DMS 273 treated with DMSO at 0.1 percent for 48 hours (cell line): Measurements from ENCODE around the gene ZNF511.
A peak's percentile ranks its signal among the peaks of the same experiment; 100 is the strongest.
"Not testable (repeated sequence)": the region's sequence is repeated elsewhere in the genome, so short reads cannot be mapped to it uniquely, and the experiment has no call there.

Experiments
- DNase-seq: peaks from one replicate; lab custom pipeline; 2025; lab: John Stamatoyannopoulos, UW

ZNF511 gene

DNA sequence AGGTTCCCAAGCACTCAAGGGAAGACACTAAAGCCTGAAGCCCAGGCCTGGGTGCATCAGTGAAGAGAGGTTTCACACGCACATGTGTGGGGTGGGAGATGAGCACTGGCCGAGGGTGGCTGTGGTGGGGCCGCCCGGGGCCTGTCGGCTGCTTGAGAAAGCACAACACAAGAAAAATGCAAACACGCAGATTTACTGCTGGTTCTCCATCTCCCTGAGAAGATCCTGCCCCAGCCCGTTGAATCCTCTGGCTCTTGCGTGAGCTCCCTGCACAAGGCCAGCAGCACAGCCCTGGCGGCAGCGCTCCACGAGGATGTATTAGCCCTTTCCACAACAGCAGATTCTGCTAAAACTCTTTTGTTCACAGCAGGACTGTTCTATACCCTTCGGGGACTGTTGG lies 6.2 kb downstream of the ZNF511 start:
- DNase-seq, result no peak

- DNase-seq, result no peak
These were observed 7.1 kb downstream of the ZNF511 start for GRCh38 chr10:133315847-133316246.

DNA sequence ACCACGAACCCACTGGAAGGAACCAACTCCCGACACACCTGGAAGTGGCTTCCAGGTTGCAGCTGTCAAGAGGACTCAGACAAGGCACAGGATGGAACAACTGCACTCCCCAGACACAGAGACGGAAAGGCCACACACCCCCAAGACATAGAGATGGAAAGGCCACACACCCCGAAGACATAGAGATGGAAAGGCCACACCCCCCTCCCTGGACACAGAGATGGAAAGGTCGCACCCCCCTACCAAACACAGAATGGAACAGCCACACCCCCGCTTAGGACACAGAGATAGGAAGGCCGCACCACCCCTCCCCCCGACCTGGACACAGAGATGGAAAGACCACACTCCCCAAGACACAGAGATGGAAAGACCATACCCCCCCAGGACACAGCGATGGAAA lies 7.6 kb downstream of the ZNF511 start:
- DNase-seq, result no peak

GRCh38 chr10:133316732-133317131 lies 8.0 kb downstream of the ZNF511 start:
- no peak for DNase-seq

GRCh38 chr10:133318494-133319127 lies 9.9 kb downstream of the ZNF511 start:
- no peak for DNase-seq

GRCh38 chr10:133320852-133321422 lies 12.2 kb downstream of the ZNF511 start:
- DNase-seq, result not testable (repeated sequence)

DNA sequence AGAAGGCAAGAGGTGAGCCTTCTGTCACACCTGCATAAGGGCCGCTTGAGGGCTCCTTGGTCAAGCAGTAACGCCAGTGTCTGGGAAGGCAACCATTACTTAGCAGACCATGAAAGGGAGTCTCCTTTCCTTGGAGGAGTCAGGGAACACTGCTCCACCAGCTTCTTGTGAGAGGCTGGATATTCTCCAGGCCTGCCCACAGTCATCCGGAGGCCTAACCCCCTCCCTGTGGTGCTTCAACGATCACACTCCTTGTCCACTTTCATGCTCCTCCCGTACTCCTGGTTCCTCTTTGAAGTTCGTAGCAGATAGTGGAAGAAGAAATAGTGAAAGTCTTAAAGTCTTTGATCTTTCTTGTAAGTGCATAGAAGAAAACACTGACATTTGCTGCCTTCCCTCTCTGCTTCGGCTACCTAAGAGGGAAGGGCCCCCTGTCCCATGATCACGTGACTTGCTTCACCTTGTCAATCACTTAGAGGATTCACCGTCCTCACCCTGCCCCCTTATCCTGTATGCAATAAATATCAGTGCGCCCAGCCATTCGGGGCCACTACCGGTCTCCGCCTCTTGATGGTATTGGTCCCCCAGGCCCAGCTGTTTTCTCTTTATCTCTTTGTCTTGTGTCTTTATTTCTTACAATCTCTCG lies 13.5 kb downstream of the ZNF511 start:
- not testable (repeated sequence) for DNase-seq

DNA sequence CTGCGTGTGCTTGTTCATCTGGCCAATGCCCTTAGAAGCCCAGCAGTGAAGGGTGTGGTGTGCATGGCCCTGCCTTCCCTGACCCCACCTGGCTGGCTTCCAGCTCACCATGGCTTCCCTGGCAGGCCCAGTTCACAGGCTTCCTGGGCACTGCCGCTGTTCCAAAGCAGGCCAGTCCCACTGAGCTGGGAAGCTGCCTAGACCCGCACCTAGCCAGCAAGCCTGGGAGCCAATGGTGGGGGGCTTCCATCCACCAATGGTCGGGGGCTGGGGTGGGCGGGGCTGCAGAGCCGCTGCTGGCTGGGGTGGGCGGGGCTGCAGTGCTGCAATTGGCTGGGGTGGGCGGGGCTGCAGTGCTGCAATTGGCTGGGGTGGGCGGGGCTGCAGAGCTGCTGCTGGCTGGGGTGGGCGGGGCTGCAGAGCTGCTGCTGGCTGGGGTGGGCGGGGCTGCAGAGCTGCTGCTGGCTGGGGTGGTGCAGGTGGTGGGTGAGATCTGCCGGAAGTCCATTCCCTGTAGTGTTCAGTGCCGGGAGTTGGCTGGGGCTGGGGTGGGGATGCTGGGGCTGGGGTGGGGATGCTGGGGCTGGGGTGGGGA lies 15.6 kb downstream of the ZNF511 start:
- DNase-seq, result no peak

GRCh38 chr10:133324857-133325260 lies 16.1 kb downstream of the ZNF511 start:
- no peak for DNase-seq

DNA sequence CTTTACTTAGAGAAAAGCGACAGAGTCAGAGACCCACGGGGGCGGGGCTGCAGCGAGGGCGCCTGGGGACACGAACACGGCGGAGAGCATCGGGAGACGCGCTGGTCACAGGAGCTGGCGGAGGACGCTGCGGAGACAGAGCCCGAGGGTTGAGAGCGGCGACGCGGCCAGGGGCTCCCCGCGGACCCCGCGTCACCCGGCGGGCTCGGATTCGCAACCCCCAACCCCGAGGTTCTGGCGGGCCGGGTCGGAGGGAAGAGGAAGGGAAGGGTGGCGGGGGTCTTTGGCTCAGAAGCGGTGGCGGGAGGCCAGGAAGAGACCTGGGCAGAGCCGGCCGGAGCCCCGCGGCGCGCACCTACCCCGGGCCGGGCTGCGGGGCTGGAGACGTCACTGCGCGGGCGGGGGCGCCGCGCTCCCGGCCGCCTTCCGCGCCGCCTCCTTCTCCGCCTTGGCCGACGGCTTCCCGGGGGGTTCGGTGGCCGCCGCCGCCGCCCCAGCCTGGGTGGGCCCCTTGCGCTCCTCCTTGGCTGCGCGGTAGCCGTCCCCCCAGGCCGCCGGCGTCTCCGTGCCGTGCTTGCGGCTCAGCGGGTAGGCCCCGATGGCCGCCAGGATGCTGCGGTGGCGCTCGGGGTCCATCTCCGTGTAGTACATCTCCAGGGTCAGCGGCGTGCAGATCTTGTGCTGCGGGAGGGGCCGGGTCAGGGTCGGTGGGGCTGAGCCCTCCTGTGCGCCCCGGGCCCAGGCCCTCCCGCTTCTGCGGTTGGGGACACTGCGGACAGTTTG lies 16.9 kb downstream of the ZNF511 start:
- DNase-seq, result no peak

- DNase-seq, result no peak
These were observed 17.5 kb downstream of the ZNF511 start for GRCh38 chr10:133326223-133326551.

- DNase-seq, result no peak
These were observed 18.3 kb downstream of the ZNF511 start for GRCh38 chr10:133326745-133327650.

DNA sequence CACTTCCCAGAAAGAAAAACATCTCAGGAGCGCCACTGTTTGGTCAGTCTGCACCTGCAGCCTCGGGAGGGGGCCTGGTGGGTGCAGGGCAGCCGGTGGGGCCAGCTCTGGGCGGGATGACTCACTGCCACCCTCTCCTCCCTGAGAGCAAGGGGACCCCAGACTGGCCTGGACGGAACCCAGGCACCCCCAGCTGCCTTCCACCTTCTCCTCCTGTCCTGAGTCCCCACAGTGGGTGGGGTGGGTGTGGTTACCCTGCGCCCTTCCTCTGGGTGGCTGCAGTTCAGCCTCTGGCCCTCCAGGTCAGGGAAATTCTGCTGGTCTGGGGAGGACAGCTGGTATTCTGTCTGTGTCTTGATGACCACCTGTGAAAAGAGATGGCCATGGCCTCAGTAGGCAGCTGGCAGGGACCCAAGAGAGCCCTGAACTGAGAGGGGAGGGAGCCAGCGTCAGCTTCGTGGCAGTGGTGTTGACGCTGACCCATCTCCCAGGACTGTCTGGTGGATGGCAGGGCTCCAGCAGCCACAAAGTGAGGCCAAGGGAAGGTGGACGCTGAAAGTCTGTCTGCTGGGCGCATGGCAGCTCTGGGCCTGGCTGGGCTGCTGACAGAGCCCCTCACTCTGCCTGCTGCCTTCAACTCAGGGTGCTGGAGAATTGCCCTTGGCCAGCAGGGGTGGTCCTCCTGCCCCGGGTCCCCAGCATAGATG lies 19.1 kb downstream of the ZNF511 start:
- DNase-seq, result no peak

GRCh38 chr10:133328358-133329343 lies 19.9 kb downstream of the ZNF511 start:
- DNase-seq, result no peak

GRCh38 chr10:133329491-133330202 lies 20.9 kb downstream of the ZNF511 start:
- DNase-seq, result peak; percentile 24

DNA sequence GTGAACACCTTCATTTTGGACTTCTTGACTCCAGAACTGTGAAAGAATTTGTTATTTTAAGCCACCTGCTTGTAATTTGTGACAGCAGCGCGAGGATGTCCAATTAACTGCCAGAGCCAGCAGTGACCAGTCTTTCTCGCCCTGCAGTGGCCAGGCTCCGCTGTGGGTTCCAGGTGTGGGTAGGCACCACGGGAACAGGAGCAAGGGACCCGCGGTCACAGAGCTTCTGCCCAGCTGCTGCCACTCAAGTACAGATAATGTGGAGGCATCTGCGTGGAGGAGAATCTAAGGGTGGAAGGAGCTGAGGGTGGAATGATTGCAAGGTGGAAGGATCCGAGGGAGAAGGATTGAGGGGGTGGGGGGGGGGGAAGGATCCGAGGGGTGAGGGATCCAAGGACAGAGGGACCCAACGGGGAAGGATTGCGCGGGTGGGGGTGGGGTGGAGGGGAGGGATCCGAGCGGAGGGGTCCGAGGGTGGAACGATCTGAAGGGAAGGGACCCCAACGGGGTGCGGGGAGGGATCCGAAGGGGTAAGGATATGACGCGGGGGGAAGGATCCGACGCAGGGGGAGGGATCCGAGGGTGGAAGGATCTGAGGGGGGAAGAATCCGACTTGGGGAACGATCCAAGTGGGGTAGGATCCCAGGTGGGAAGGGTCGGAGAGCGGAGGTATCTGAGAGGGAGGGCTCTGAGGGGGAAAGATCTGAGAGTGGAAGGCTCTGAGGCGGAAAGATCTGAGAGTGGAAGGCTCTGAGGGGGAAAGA lies 24.4 kb downstream of the ZNF511 start:
- DNase-seq, result no peak

GRCh38 chr10:133334503-133335245 lies 26.0 kb downstream of the ZNF511 start:
- DNase-seq, result no peak
